KMS-11 (cell line): ENCODE data around the gene MOSMO.
"Not testable (repeated sequence)": the region's sequence is repeated elsewhere in the genome, so short reads cannot be mapped to it uniquely, and the experiment has no call there.

Experiments
- H2AFZ ChIP-seq: fragments of 200-600 bp; sonication (generic); 2 replicates; pipeline ENCODE4 v1.6.1; 2016; ENCODE audit warnings: antibody characterized with exemption, mixed run types, low read depth
- H3K27ac ChIP-seq: fragments of 200-600 bp; sonication (generic); 2 replicates; pipeline ENCODE4 v1.6.1; 2016; ENCODE audit warnings: mild to moderate bottlenecking, mixed run types
- H3K27me3 ChIP-seq: fragments of 200-600 bp; sonication (generic); 2 replicates; pipeline ENCODE4 v1.6.1; 2017; ENCODE audit warnings: mild to moderate bottlenecking, low read depth, mixed run types, moderate library complexity; ENCODE audit not compliant: insufficient read depth
- H3K36me3 ChIP-seq: fragments of 200-600 bp; sonication (generic); 2 replicates; pipeline ENCODE4 v1.6.1; 2017; ENCODE audit warnings: mild to moderate bottlenecking, mixed run types; ENCODE audit not compliant: insufficient read depth
- H3K4me1 ChIP-seq: fragments of 200-600 bp; sonication (generic); 2 replicates; pipeline ENCODE4 v1.6.1; 2016; ENCODE audit warnings: mild to moderate bottlenecking, low read depth, mixed run types; ENCODE audit not compliant: poor library complexity, severe bottlenecking
- H3K4me2 ChIP-seq: fragments of 200-600 bp; sonication (generic); 2 replicates; pipeline ENCODE4 v1.7.0; 2016; ENCODE audit warnings: mild to moderate bottlenecking, mixed run types
- H3K4me3 ChIP-seq: fragments of 200-600 bp; sonication (generic); IDR thresholded peaks from 2 replicates; pipeline ENCODE4 v1.6.1; 2017; ENCODE audit warnings: low read depth, low read length, mixed read lengths; ENCODE audit not compliant: insufficient read depth
- H3K79me2 ChIP-seq: fragments of 200-600 bp; sonication (generic); 2 replicates; pipeline ENCODE4 v1.6.1; 2016; ENCODE audit warnings: low read depth, mixed run types; ENCODE audit not compliant: insufficient read depth
- H3K9ac ChIP-seq: fragments of 200-600 bp; sonication (generic); 2 replicates; pipeline ENCODE4 v1.6.1; 2016; ENCODE audit warnings: mild to moderate bottlenecking, mixed run types
- H4K20me1 ChIP-seq: fragments of 200-600 bp; sonication (generic); 2 replicates; pipeline ENCODE4 v1.6.1; 2016; ENCODE audit warnings: mild to moderate bottlenecking, mixed run types; ENCODE audit not compliant: insufficient read depth
- TF ChIP-seq, protein P1 (sequence below): fragments of 200-600 bp; sonication (generic); conservative IDR thresholded peaks from 2 replicates; pipeline ENCODE4 v1.6.1; 2017; ENCODE audit warnings: low read depth, mild to moderate bottlenecking, antibody characterized with exemption, low read length, moderate library complexity, mixed read lengths

Gene MOSMO

DNA sequence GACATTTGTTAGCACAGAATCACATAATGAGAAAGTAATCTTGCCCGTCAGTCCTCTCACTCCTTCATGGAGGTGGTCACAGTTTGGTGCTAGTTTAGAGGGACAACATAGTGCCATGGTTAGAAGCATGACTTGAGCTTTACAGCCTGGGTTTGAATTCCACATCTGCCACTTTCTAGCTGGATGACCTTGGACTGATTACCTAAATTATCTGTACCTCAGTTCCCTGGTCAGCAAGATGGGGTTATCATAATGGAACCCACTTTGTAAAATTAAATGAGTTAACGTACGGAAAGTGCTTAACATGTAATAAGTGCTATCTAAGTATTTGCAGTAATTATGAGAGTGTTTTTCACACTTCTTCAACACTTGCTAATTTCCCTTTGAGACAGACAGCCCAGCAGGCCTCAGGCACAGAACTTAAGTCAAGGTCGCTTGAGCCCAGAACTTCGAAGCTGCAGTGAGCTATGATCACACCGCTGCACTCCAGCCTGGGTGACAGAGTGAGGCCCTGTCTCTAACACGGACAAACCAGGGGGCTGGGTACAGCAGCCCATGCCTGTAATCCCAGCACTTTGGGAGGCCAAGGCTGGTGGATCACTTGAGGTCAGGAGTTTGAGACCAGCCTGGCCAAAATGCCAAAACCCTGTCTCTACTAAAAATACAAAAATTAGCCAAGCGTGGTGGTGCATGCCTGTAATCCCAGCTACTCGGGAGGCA lies 91.5 kb downstream of the MOSMO start:
- H2AFZ ChIP-seq: peak overlapping the region; percentile 41
- H3K36me3 ChIP-seq: no peaks in the 10 kb centered on the region
- no peaks in the 10 kb centered on the region for H3K79me2 ChIP-seq
- no peaks in the 10 kb centered on the region for H3K27me3 ChIP-seq
- H3K4me3 ChIP-seq: no peak overlapping the region
- no peak overlapping the region for H3K27ac ChIP-seq
- peak overlapping the region; percentile 33; the same call in 1 of the 2 replicates for H3K4me2 ChIP-seq
- H3K9ac ChIP-seq: no peak overlapping the region
- H4K20me1 ChIP-seq: no peaks in the 10 kb centered on the region
- TF ChIP-seq, protein P1, sequence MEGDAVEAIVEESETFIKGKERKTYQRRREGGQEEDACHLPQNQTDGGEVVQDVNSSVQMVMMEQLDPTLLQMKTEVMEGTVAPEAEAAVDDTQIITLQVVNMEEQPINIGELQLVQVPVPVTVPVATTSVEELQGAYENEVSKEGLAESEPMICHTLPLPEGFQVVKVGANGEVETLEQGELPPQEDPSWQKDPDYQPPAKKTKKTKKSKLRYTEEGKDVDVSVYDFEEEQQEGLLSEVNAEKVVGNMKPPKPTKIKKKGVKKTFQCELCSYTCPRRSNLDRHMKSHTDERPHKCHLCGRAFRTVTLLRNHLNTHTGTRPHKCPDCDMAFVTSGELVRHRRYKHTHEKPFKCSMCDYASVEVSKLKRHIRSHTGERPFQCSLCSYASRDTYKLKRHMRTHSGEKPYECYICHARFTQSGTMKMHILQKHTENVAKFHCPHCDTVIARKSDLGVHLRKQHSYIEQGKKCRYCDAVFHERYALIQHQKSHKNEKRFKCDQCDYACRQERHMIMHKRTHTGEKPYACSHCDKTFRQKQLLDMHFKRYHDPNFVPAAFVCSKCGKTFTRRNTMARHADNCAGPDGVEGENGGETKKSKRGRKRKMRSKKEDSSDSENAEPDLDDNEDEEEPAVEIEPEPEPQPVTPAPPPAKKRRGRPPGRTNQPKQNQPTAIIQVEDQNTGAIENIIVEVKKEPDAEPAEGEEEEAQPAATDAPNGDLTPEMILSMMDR: peak; percentile 21; the same call in 1 of the 2 replicates
- peaks cover 18% of the 10 kb centered on the region for H3K4me1 ChIP-seq

GRCh38 chr16:22103441-22103840 lies 95.5 kb downstream of the MOSMO start:
- Histone ChIP-seq H4K20me1 (no peaks in the 10 kb centered on the region), H3K27me3 (no peaks in the 10 kb centered on the region), H2AFZ (no peak overlapping the region), H3K27ac (no peak overlapping the region), H3K9ac (no peak overlapping the region), H3K4me1 (peaks cover 30% of the 10 kb centered on the region), H3K79me2 (no peaks in the 10 kb centered on the region), H3K36me3 (no peaks in the 10 kb centered on the region), H3K4me2 (no peak overlapping the region; the same call in 1 of the 2 replicates), H3K4me3 (no peak overlapping the region)
- TF ChIP-seq, protein P1: no peak

DNA sequence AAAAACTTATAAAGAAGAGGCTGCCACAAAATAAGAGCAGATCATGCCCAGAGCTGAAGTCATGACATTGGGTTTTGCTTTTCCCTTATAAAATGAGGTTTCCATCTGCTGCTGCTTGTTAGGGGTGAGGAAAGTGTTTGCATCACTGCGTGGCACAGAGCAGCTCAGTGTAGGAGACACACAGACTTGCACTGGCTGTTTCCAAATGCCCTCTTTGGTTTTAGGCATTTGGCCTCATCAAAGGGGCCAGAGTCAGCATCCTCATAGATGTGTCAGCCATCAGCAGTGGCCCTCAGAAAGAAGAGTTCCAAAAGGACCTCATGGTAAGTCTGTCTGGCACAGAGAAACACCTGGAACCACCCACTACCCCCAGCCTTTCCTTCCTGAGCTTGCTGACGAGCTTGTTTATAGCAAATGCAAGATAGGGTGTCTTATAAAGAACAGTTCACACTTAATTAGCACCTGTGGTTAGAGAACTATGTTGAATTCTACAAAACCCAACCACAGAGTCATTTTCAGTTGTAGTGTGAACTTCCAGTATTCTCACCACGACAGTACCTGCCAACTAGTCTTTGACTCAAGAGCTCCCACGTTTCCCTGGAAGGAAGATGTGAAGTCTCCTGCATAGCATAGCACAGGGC lies 101.5 kb downstream of the MOSMO start:
- no peak overlapping the region for H3K4me3 ChIP-seq
- H3K9ac ChIP-seq: no peak overlapping the region
- no peaks in the 10 kb centered on the region for H3K27me3 ChIP-seq
- no peaks in the 10 kb centered on the region for H4K20me1 ChIP-seq
- H3K4me1 ChIP-seq: peaks cover 40% of the 10 kb centered on the region
- H3K4me2 ChIP-seq: peak overlapping the region; percentile 51
- peak overlapping the region; percentile 48 for H3K27ac ChIP-seq
- no peaks in the 10 kb centered on the region for H3K36me3 ChIP-seq
- H2AFZ ChIP-seq: peak overlapping the region; percentile 16; the same call in 1 of the 2 replicates
- TF ChIP-seq, protein P1: no peak
- no peaks in the 10 kb centered on the region for H3K79me2 ChIP-seq

- H3K4me2 ChIP-seq, H2AFZ ChIP-seq, H3K27ac ChIP-seq, H4K20me1 ChIP-seq, H3K9ac ChIP-seq, H3K36me3 ChIP-seq, H3K27me3 ChIP-seq, H3K4me3 ChIP-seq, H3K79me2 ChIP-seq: not testable (repeated sequence)
- peaks cover 40% of the 10 kb centered on the region for H3K4me1 ChIP-seq
These were observed 103.7 kb downstream of the MOSMO start for GRCh38 chr16:22111629-22112028.
